Measurements from ENCODE around the gene PRODH2.

Gene PRODH2

DNA sequence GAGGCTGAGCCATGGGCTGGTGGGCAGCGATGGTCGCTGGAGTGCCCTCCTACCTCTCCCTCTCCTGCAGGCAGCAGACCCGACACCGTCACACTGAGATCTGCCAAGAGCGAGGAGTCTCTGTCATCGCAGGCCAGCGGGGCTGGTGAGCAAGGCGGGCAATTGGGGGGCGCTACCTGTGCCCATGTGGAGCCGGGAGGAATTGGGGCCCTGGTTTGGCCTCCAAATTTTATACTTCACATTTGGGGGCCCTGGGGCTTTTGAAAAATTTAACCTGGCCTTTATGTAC is 27.4 kb downstream of the PRODH2 start:
- DNase-seq = no peak
- TF ChIP-seq, protein P1, sequence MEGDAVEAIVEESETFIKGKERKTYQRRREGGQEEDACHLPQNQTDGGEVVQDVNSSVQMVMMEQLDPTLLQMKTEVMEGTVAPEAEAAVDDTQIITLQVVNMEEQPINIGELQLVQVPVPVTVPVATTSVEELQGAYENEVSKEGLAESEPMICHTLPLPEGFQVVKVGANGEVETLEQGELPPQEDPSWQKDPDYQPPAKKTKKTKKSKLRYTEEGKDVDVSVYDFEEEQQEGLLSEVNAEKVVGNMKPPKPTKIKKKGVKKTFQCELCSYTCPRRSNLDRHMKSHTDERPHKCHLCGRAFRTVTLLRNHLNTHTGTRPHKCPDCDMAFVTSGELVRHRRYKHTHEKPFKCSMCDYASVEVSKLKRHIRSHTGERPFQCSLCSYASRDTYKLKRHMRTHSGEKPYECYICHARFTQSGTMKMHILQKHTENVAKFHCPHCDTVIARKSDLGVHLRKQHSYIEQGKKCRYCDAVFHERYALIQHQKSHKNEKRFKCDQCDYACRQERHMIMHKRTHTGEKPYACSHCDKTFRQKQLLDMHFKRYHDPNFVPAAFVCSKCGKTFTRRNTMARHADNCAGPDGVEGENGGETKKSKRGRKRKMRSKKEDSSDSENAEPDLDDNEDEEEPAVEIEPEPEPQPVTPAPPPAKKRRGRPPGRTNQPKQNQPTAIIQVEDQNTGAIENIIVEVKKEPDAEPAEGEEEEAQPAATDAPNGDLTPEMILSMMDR (IDR thresholded peaks at IDR 0.05; ENCODE audit: low read depth, low read length) = no peak
- Histone ChIP-seq H3K4me1 (no peaks in the 10 kb centered on the region), H3K36me3 (peaks cover 5% of the 10 kb centered on the region; the same call in 1 of the 2 replicates), H3K4me3 (ENCODE audit: low read depth, low read length) (no peak overlapping the region), H3K27me3 (no peaks in the 10 kb centered on the region), H3K9me3 (no peaks in the 10 kb centered on the region)

DNA sequence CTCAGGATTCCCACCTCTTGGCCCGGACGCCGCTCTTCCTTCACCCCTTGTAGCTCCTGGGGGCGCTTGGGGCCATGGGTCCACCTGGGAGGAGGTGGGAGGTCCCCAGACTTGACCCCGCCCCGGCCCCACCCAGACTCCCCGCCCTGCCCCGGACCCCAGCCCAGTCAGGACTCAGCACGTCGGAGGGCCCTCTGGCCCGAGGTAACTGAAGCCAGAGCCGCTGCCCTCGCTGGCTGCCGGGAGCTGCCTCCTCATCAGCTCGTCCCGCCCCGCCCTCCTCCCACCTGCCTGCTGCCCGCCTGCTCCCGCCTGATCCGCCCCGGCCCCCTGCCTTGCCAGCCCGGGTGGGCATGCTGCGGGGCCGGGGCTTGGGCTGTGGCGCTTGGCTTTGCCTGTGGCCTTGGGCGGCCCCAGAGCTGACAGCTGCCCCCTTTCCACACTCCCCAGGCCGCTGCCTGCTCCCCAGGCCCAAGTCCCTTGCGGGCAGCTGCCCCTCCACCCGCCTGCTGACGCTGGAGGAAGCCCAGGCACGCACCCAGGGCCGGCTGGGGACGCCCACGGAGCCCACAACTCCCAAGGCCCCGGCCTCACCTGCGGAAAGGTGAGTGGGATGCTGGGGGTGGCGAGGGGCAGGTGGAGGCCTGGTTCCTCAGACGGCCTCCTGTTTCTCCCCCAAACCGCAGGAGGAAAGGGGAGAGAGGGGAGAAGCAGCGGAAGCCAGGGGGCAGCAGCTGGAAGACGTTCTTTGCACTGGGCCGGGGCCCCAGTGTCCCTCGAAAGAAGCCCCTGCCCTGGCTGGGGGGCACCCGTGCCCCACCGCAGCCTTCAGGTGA is 27.9 kb downstream of the PRODH2 start:
- no peak overlapping the region for H3K4me3 ChIP-seq (ENCODE audit: low read depth, low read length)
- H3K36me3 ChIP-seq = peaks cover 5% of the 10 kb centered on the region; the same call in 1 of the 2 replicates

DNA sequence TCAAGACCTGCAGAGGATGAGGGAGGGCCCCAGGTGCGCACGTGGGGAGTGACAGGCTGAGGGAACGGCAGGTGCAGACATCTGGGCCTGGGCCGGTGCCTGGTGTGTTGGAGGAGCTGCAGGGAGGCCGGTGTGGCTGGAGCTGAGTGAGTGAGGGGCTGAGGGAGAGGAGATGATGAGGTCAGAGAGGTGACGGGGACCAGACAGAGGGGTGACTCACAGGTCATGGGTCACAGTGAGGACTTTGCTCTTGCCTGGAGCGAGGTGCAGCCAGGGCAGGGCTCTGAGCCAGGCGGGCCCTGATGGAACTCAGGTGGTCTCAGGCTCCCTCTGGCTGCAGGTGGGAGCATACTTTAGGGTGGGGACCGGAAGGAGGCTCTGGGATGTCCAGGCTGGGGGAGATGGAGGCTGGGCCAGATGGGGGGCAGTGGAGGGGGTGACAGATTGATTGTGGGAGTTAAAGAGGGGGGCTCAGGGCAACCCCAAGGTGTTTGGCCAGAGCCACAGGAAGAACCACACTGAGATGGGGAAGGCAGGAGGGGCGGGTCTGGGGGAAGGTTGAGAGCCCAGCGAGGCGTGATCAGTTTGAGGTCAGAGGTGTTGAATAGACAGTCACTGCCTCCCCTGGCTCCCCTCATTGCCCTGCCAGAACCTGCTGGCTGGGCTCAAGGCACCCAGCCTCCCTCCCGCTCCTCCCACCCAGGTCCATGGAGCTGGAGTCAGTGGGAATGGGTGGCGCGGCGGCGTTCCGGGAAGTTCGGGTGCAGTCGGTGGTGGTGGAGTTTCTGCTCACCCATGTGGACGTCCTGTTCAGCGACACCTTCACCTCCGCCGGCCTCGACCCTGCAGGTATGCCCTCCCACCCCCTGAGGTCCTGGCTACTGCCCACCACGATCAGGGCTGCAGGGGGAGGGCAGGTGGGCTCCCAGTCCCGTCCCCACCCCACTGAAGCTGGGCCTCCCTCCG is 28.9 kb downstream of the PRODH2 start:
- no peaks in the 10 kb centered on the region for H3K27me3 ChIP-seq
- no peak overlapping the region for H3K4me3 ChIP-seq (ENCODE audit: low read depth, low read length)
- H3K4me1 ChIP-seq = no peaks in the 10 kb centered on the region
- peaks cover 5% of the 10 kb centered on the region; the same call in 1 of the 2 replicates for H3K36me3 ChIP-seq
- TF ChIP-seq, protein P1 (IDR thresholded peaks at IDR 0.05; ENCODE audit: low read depth, low read length) = no peak
- no peaks in the 10 kb centered on the region for H3K9me3 ChIP-seq
- DNase-seq = no peak

More for the DNA sequence above, 27.9 kb downstream of the PRODH2 start:
- Histone ChIP-seq H3K4me1 (no peaks in the 10 kb centered on the region), H3K9me3 (no peaks in the 10 kb centered on the region), H3K27me3 (no peaks in the 10 kb centered on the region)
- DNase-seq = no peak
- TF ChIP-seq, protein P1 (IDR thresholded peaks at IDR 0.05; ENCODE audit: low read depth, low read length) = no peak

DNA sequence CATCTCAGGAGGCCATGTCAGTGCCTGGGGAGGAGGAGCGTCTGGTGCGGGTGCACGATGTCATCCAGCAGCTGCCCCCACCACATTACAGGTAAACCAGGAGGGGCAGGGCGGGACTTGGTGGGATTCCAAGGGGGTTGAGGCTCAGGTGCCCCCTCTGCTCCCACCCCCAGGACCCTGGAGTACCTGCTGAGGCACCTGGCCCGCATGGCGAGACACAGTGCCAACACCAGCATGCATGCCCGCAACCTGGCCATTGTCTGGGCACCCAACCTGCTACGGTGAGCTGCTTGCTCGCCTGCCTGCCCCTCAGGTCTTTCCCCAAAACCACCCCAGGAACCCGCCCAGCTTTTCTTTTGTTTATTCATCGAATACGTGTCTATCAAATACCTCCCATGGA is 30.1 kb downstream of the PRODH2 start:
- H3K4me1 ChIP-seq = no peaks in the 10 kb centered on the region
- H3K4me3 ChIP-seq (ENCODE audit: low read depth, low read length) = no peak overlapping the region
- H3K9me3 ChIP-seq = no peaks in the 10 kb centered on the region
- peaks cover 5% of the 10 kb centered on the region; the same call in 1 of the 2 replicates for H3K36me3 ChIP-seq
- no peak for DNase-seq
- no peaks in the 10 kb centered on the region for H3K27me3 ChIP-seq
- TF ChIP-seq, protein P1 (IDR thresholded peaks at IDR 0.05; ENCODE audit: low read depth, low read length) = no peak

DNA sequence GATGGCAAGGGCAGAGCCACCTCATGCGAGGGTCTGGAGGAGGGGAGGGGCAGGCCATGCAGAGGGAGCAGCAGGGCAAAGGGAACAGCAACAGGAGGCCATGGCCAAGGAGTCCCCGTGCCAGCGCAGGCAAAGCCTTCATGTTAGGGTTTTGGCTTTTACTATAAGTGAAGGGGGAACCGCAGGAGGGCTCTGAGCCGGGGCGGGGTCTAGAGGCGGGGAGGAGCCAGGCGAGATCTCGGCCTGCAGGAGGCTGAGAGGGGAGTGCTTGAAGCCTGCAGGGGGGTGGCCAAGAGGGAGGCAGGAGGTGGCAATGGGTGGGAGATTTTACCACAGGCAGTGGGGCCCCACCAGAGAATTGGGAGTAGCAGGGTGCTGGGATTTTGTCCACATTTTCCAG is 31.0 kb downstream of the PRODH2 start:
- no peak for DNase-seq
- Histone ChIP-seq H3K9me3 (no peaks in the 10 kb centered on the region), H3K4me3 (ENCODE audit: low read depth, low read length) (no peak overlapping the region), H3K27me3 (no peaks in the 10 kb centered on the region), H3K4me1 (peaks cover 5% of the 10 kb centered on the region; the same call in 1 of the 2 replicates), H3K36me3 (peaks cover 5% of the 10 kb centered on the region; the same call in 1 of the 2 replicates)
- TF ChIP-seq, protein P1 (IDR thresholded peaks at IDR 0.05; ENCODE audit: low read depth, low read length) = no peak
